Measurements from ENCODE around the gene SLC12A7. TPM values are rescaled to one million over a fixed set of nuclear protein-coding genes. Genes with fewer than 3 reads are reported as not detected.
"Not testable (repeated sequence)": the region's sequence is repeated elsewhere in the genome, so short reads cannot be mapped to it uniquely, and the experiment has no call there.

SLC12A7 gene
- total RNA-seq, 6 experiments from 2014 or later, result 38.9 to 65.2 (median 53.3) TPM

GRCh38 chr5:1100664-1101574 is 10.9 kb downstream of the SLC12A7 start:
- H3K9me3 ChIP-seq, result no peaks in the 10 kb centered on the region
- intact Hi-C loops (cut with DNase I), result no loop called here
- H3K4me1 ChIP-seq, result peaks cover 0 to 65% (median 33%) of the 10 kb centered on the region in 4 donors
- TF ChIP-seq CTCF (IDR thresholded peaks at IDR 0.05) (no peak), POLR2A (IDR thresholded peaks at IDR 0.05) (no peak)
- no peak for DNase-seq
- no peaks in the 10 kb centered on the region for H3K27me3 ChIP-seq
- peaks cover 0 to 3% (median 0%) of the 10 kb centered on the region in 4 donors for H3K36me3 ChIP-seq
- 51% methylated on average over 19 of the region's 33 CpGs for WGBS (ENCODE audit: insufficient coverage, low coverage, low lambda C conversion rate, missing lambda C conversion rate)
- peak overlapping the region in 2 of 3 donors; percentile 40 to 91 for H3K4me3 ChIP-seq
- peak overlapping the region in 2 of 3 donors; percentile 95 to 99 for H3K27ac ChIP-seq
- no peak for ATAC-seq

GRCh38 chr5:1099926-1100663 is 11.8 kb downstream of the SLC12A7 start:
- Histone ChIP-seq H3K4me1 (peaks cover 0 to 58% (median 30%) of the 10 kb centered on the region in 4 donors), H3K27ac (peak overlapping the region in 2 of 3 donors; percentile 95 to 99), H3K9me3 (no peaks in the 10 kb centered on the region), H3K27me3 (no peaks in the 10 kb centered on the region), H3K4me3 (no peak overlapping the region), H3K36me3 (peaks cover 0 to 8% (median 0%) of the 10 kb centered on the region in 4 donors)
- DNase-seq, result no peak
- WGBS (ENCODE audit: insufficient coverage, low coverage, low lambda C conversion rate, missing lambda C conversion rate), result 73% methylated on average over 25 of the region's 48 CpGs
- no peak for ATAC-seq
- intact Hi-C loops (cut with DNase I), result no loop called here
- no peak for TF ChIP-seq CTCF (IDR thresholded peaks at IDR 0.05)

- Histone ChIP-seq H3K36me3 (peaks cover 0 to 8% (median 0%) of the 10 kb centered on the region in 4 donors), H3K4me3 (peak overlapping the region in 2 of 3 donors; percentile 24 to 32)
- intact Hi-C loops (cut with DNase I), result no loop called here
Observed at GRCh38 chr5:1098986-1099597, 12.8 kb downstream of the SLC12A7 start.

GRCh38 chr5:1097988-1098385 is 13.9 kb downstream of the SLC12A7 start:
- DNase-seq; intact Hi-C loops (cut with DNase I); H3K9me3 ChIP-seq; H3K27me3 ChIP-seq; H3K4me3 ChIP-seq; H3K27ac ChIP-seq; ATAC-seq: not testable (repeated sequence)
- 11% methylated on average over 3 of the region's 7 CpGs for WGBS (ENCODE audit: insufficient coverage, low coverage, low lambda C conversion rate, missing lambda C conversion rate)
- H3K4me1 ChIP-seq, result peaks cover 0 to 51% (median 25%) of the 10 kb centered on the region in 4 donors
- H3K36me3 ChIP-seq, result peaks cover 0 to 16% (median 0%) of the 10 kb centered on the region in 4 donors

More at GRCh38 chr5:1098986-1099597, 12.8 kb downstream of the SLC12A7 start:
- WGBS (ENCODE audit: insufficient coverage, low coverage, low lambda C conversion rate, missing lambda C conversion rate), result 36% methylated on average over 11 of the region's 28 CpGs
- Histone ChIP-seq H3K9me3 (no peaks in the 10 kb centered on the region), H3K27me3 (no peaks in the 10 kb centered on the region), H3K4me1 (peaks cover 0 to 49% (median 25%) of the 10 kb centered on the region in 4 donors), H3K27ac (peak overlapping the region in 2 of 3 donors; percentile 95 to 99)
- TF ChIP-seq CTCF (IDR thresholded peaks at IDR 0.05) (no peak), POLR2A (IDR thresholded peaks at IDR 0.05) (no peak)
- ATAC-seq, result peak; percentile 52 to 69 (median 64)
- peak; percentile 80 to 98 (median 96) for DNase-seq

Measured in right lobe of liver (tissue), 6 donors.